Bronchial epithelial cell (primary cell): Measurements from ENCODE around the gene SLX1A. TPM values are rescaled to one million over a fixed set of nuclear protein-coding genes. Genes with fewer than 3 reads are reported as not detected.
"Not testable (repeated sequence)": the region's sequence is repeated elsewhere in the genome, so short reads cannot be mapped to it uniquely, and the experiment has no call there.

ENCODE experiments used
- DNase-seq: peaks from one replicate; pipeline ENCODE4 v3.0.0-alpha.2; 2010; ENCODE audit warnings: low read depth
- FAIRE-seq: peaks from 2 replicates; lab custom pipeline; 2011; peaks lifted over from hg19 to GRCh38; lab: Jason Lieb, UNC
- H3K27me3 ChIP-seq: 2 replicates; pipeline ENCODE4 v1.5.1; 2011; ENCODE audit warnings: low read length; ENCODE audit not compliant: control insufficient read depth, insufficient read depth
- H3K36me3 ChIP-seq: 2 replicates; pipeline ENCODE4 v1.5.1; 2011; ENCODE audit warnings: low read length; ENCODE audit not compliant: control insufficient read depth, insufficient read depth
- H3K4me3 ChIP-seq: 2 replicates; pipeline ENCODE4 v1.5.1; 2011; ENCODE audit warnings: mild to moderate bottlenecking, low read depth, low read length, control low read depth
- total RNA-seq: library from RNA; depleted of rRNA; stranded (reverse); fragments of >200 nt; gene quantifications from 2 replicates; pipeline ENCODE4 v1.2.1, GENCODE V29; 2014
- TF ChIP-seq, protein P1 (sequence below): IDR thresholded peaks from 2 replicates; pipeline ENCODE4 v1.5.1; 2011; ENCODE audit warnings: mild to moderate bottlenecking, moderate library complexity, low read length, control low read depth, inconsistent platforms; ENCODE audit not compliant: insufficient read depth, severe bottlenecking

SLX1A gene
- total RNA-seq, 1 donor from 2014 or later: 24.5 TPM

GRCh38 chr16:30186782-30187555, 6.7 kb upstream of the SLX1A start:
- no peaks in the 10 kb centered on the region for H3K36me3 ChIP-seq
- TF ChIP-seq, protein P1, sequence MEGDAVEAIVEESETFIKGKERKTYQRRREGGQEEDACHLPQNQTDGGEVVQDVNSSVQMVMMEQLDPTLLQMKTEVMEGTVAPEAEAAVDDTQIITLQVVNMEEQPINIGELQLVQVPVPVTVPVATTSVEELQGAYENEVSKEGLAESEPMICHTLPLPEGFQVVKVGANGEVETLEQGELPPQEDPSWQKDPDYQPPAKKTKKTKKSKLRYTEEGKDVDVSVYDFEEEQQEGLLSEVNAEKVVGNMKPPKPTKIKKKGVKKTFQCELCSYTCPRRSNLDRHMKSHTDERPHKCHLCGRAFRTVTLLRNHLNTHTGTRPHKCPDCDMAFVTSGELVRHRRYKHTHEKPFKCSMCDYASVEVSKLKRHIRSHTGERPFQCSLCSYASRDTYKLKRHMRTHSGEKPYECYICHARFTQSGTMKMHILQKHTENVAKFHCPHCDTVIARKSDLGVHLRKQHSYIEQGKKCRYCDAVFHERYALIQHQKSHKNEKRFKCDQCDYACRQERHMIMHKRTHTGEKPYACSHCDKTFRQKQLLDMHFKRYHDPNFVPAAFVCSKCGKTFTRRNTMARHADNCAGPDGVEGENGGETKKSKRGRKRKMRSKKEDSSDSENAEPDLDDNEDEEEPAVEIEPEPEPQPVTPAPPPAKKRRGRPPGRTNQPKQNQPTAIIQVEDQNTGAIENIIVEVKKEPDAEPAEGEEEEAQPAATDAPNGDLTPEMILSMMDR: peak; percentile 91
- H3K27me3 ChIP-seq: no peaks in the 10 kb centered on the region
- DNase-seq: peak; percentile 27
- no peak for FAIRE-seq
- no peak overlapping the region for H3K4me3 ChIP-seq

DNA sequence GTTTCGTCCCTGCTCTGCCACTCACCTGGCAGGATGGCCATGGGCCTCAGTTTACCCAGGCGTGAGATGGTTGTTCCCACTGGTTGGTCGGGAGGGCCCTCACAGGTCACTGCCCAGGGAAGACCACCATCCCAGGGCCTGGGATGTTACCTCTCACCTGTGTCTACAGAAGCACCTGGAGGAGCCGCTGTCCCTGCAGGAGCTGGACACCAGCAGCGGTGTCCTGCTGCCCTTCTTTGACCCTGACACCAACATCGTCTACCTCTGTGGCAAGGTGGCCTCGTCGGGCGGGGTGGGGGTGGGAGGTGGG, 6.2 kb upstream of the SLX1A start:
- Histone ChIP-seq H3K4me3 (no peak overlapping the region), H3K27me3 (no peaks in the 10 kb centered on the region), H3K36me3 (no peaks in the 10 kb centered on the region)
- no peak for DNase-seq
- no peak for FAIRE-seq
- TF ChIP-seq, protein P1: no peak

DNA sequence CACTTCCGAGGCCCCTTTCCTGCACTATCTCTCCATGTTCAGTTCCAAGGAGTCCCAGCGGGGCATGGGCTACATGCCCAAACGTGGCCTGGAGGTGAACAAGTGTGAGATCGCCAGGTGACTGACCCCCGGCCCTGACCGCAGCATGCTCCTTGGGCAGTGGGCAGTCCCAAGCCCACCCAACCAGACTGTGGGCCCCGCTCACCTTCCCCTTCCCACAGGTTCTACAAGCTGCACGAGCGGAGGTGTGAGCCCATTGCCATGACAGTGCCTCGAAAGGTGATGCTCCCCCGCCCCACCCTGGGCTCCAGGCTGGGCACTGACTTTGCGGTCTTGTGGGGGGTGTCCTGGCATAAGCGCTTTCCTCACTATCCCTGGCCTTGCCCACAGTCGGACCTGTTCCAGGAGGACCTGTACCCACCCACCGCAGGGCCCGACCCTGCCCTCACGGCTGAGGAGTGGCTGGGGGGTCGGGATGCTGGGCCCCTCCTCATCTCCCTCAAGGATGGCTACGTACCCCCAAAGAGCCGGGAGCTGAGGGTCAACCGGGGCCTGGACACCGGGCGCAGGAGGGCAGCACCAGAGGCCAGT, 5.6 kb upstream of the SLX1A start:
- TF ChIP-seq, protein P1: no peak
- H3K36me3 ChIP-seq: no peaks in the 10 kb centered on the region
- H3K4me3 ChIP-seq: no peak overlapping the region
- no peaks in the 10 kb centered on the region for H3K27me3 ChIP-seq
- no peak for DNase-seq
- no peak for FAIRE-seq

DNA sequence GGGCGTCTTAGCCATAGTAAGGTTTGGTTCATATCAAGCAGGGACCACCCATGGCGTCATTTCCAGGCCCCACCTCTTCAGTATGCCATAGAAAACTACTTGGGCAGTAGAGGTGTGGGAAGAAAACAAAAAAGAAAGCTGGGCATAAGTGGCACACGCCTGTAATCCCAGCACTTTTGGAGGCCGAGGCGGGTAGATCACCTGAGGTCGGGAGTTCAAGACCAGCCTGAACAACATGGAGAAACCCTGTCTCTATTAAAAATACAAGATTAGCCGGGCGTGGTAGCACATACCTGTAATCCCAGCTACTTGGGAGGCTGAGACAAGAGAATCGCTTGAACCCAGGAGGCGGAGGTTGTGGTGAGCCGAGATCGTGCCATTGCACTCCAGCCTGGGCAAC, 2.5 kb upstream of the SLX1A start:
- not testable (repeated sequence) for H3K36me3 ChIP-seq, H3K27me3 ChIP-seq, H3K4me3 ChIP-seq, DNase-seq, FAIRE-seq

GRCh38 chr16:30193098-30193497, 577 bp upstream of the SLX1A start:
- not testable (repeated sequence) for FAIRE-seq

DNA sequence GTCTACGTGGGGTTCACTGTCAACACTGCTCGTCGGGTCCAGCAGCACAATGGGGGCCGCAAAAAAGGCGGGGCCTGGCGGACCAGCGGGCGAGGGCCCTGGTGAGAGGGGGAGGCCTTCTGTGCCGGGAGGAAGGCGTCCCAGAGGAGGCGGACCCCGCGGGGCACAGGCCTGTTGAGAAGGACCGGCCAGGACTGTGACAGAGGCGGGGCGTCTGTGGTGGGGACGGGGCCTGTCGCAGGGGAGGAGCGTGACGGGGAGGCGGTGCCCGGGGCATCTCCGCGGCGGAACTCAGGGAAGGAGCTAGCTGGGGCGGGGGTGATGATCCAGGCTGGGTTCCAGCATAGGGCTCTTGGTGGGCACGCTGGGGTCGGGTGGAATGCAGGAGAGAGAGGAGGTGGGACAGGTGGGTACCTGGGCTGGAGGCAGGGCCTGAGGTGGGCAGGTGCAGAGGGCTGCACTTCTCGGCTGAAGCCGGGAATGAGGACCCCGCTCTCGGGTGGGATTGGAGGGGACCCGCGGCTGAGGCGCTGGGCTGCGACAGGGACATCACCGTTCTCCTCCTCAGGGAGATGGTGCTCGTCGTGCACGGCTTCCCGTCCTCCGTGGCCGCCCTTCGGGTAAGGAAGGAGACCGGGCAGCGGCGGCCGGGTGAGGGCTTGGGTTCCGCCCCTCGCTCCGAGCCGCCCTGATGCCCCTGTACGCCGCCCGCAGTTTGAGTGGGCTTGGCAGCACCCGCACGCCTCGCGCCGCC, 674 bp downstream of the SLX1A start:
- not testable (repeated sequence) for DNase-seq, FAIRE-seq, H3K27me3 ChIP-seq, H3K36me3 ChIP-seq
- peak overlapping the region; percentile 34 for H3K4me3 ChIP-seq

More at GRCh38 chr16:30193098-30193497, 577 bp upstream of the SLX1A start:
- not testable (repeated sequence) for H3K4me3 ChIP-seq, H3K27me3 ChIP-seq, H3K36me3 ChIP-seq, DNase-seq

GRCh38 chr16:30197001-30197400, 3.3 kb downstream of the SLX1A start:
- FAIRE-seq, H3K4me3 ChIP-seq, DNase-seq, H3K27me3 ChIP-seq, H3K36me3 ChIP-seq: not testable (repeated sequence)

GRCh38 chr16:30199049-30199448, 5.4 kb downstream of the SLX1A start, which contains the start of gene SULT1A3:
TSS of gene SULT1A3 (plus strand) at chr16:30199255. CDS start at chr16:30200729, 1,474 bp downstream.
- H3K36me3 ChIP-seq, H3K27me3 ChIP-seq, H3K4me3 ChIP-seq, DNase-seq, FAIRE-seq: not testable (repeated sequence)

DNA sequence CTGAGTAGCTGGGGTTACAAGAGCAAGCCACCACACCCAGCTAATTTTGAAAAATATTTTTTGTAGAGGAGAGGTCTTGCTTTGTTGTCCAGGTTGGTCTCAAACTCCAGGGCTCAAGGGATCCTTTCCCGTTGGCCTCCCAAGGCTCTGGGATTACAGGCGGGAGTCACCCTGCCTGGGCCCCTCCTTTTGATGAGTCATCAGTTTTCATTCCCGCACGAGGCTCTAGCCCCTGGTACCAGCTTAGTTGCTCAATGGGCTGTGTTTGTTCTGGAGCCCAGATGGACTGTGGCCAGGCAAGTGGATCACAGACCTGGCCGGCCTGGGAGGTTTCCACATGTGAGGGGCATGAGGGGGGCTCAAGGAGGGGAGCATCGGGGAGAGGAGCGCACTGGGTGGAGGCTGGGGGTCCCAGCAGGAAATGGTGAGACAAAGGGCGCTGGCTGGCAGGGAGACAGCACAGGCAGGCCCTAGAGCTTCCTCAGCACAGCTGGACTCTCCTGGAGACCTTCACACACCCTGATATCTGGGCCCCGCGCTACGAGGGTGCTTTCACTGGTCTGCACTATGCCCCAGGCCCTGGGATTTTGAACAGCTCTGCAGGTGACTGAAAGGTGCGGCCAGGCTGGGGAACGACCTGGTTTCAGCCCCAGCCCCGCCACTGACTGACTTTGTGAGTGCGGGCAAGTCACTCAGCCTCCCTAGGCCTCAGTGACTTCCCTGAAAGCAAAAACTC, 6.1 kb downstream of the SLX1A start:
- not testable (repeated sequence) for H3K36me3 ChIP-seq, H3K27me3 ChIP-seq, DNase-seq, H3K4me3 ChIP-seq, FAIRE-seq

DNA sequence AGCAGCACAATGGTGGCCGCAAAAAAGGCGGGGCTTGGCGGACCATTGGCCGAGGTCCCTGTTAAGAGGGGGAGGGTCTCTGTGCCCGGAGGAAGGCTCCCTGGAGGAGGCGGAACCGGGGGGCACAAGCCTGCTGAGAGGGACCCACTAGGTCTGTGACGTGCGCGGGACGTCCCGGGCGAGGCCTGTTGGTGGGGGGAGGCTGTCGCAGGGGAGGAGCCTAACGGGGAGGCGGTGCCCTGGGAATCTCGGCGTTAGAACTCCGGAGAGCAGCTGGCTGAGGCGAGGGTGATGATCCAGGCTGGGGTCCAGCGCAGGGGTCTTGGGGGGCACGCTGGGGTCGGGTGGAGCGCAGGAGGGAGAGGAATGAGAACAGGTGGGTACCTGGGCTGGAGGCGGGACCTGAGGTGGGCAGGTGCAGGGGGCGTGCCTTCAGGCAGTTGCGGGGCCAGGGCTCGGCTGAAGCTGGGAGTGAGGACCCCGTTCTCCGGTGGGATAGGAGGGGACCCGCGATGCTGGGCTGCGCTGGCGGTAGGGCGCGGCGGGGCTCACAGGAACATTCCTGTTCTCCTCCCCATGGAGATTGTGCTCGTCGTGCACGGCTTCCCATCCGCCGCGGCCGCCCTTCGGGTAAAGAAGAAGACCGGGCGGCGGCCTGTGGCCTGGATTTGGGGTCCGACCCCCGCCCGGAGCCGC, 12.0 kb downstream of the SLX1A start:
- not testable (repeated sequence) for DNase-seq, H3K36me3 ChIP-seq, H3K27me3 ChIP-seq, FAIRE-seq
- H3K4me3 ChIP-seq: peak overlapping the region; percentile 38
